Endothelial cell (in vitro differentiated cells): ENCODE measurements around the gene CFAP61. TPM values are rescaled to one million over a fixed set of nuclear protein-coding genes. Genes with fewer than 3 reads are reported as not detected.

Experiments
- DNase-seq: peaks from one replicate; pipeline ENCODE4 v3.0.0; 2021; ENCODE audit warnings: low spot score
- H3K27ac Mint-ChIP-seq: one replicate; pipeline ENCODE4 v1.8.0; 2021; ENCODE audit warnings: mixed read lengths, inconsistent platforms; ENCODE audit not compliant: unreplicated experiment
- H3K27me3 Mint-ChIP-seq: one replicate; pipeline ENCODE4 v1.8.0; 2021; ENCODE audit warnings: mild to moderate bottlenecking, moderate library complexity, mixed read lengths, inconsistent platforms; ENCODE audit not compliant: unreplicated experiment
- H3K36me3 Mint-ChIP-seq: one replicate; pipeline ENCODE4 v1.8.0; 2021; ENCODE audit warnings: mild to moderate bottlenecking, low read depth, mixed read lengths, inconsistent platforms; ENCODE audit not compliant: unreplicated experiment
- H3K4me1 Mint-ChIP-seq: one replicate; pipeline ENCODE4 v1.8.0; 2021; ENCODE audit warnings: mild to moderate bottlenecking, mixed read lengths, inconsistent platforms; ENCODE audit not compliant: unreplicated experiment
- H3K4me3 Mint-ChIP-seq: one replicate; pipeline ENCODE4 v1.8.0; 2021; ENCODE audit warnings: mild to moderate bottlenecking, mixed read lengths, inconsistent platforms; ENCODE audit not compliant: unreplicated experiment
- H3K9me3 Mint-ChIP-seq: one replicate; pipeline ENCODE4 v1.8.0; 2021; ENCODE audit warnings: mixed read lengths, inconsistent platforms; ENCODE audit not compliant: unreplicated experiment
- total RNA-seq: library from RNA; stranded (reverse); fragmentation: NEBNext Ultra II Directional; extraction: Animal tissue kit (Norgen Biotek cat#: 25700); gene quantifications from one replicate; pipeline ENCODE4 v1.2.1, GENCODE V29; 2021; ENCODE audit not compliant: unreplicated experiment
- TF ChIP-seq, protein P1 (sequence below): fragments of 200-600 bp; sonication (generic); IDR thresholded peaks from one replicate; pipeline ENCODE4 v1.5.0; 2021; ENCODE audit warnings: antibody characterized with exemption; ENCODE audit not compliant: unreplicated experiment

The CFAP61 gene
- total RNA-seq, 1 donor from 2014 or later, result not detected

DNA sequence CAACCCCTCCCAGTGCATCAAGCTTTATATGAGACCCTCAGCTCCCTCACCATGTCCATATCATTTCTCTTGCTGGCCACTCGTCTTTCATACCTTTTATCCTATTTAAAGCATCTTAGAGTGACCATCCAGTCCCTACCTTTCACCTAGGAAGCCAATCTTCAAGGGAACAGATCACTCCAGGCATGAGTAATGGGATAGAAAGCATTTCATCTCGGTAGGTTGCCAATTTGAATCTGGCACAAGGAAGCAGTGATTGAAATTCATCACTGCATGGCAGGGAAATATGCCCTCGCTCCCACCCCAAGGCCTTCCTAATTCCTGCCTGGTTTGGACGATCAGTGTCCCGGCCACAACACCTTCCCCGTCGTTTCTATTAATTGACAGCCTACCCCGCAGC is 150.4 kb downstream of the CFAP61 start:
- TF ChIP-seq, protein P1, sequence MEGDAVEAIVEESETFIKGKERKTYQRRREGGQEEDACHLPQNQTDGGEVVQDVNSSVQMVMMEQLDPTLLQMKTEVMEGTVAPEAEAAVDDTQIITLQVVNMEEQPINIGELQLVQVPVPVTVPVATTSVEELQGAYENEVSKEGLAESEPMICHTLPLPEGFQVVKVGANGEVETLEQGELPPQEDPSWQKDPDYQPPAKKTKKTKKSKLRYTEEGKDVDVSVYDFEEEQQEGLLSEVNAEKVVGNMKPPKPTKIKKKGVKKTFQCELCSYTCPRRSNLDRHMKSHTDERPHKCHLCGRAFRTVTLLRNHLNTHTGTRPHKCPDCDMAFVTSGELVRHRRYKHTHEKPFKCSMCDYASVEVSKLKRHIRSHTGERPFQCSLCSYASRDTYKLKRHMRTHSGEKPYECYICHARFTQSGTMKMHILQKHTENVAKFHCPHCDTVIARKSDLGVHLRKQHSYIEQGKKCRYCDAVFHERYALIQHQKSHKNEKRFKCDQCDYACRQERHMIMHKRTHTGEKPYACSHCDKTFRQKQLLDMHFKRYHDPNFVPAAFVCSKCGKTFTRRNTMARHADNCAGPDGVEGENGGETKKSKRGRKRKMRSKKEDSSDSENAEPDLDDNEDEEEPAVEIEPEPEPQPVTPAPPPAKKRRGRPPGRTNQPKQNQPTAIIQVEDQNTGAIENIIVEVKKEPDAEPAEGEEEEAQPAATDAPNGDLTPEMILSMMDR, result no peak
- Mint-ChIP-seq H3K27me3 (no peaks in the 10 kb centered on the region), H3K36me3 (no peaks in the 10 kb centered on the region), H3K27ac (no peak overlapping the region), H3K9me3 (no peaks in the 10 kb centered on the region), H3K4me3 (no peak overlapping the region), H3K4me1 (no peaks in the 10 kb centered on the region)
- no peak for DNase-seq

DNA sequence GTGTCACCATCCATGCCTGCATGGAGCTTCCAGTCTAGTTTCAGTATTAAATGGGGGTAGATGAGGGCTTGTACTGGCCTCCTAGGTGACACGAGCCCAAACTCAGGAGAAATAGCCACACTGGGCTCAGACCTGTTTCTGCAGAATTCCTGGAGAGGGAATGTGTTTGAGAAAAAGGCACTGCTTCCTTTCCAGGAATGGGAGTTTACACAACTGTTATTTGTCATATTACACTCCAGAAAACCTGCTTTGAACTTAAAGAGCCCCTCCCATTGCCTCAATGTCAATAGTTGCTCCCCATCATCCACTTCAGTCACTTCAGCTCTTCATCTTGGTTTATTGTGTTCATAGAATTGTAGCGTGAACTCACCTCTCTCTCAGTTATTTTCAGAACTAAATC is 151.5 kb downstream of the CFAP61 start:
- Mint-ChIP-seq H3K36me3 (no peaks in the 10 kb centered on the region), H3K27me3 (no peaks in the 10 kb centered on the region), H3K9me3 (no peaks in the 10 kb centered on the region), H3K27ac (no peak overlapping the region), H3K4me3 (no peak overlapping the region), H3K4me1 (no peaks in the 10 kb centered on the region)
- TF ChIP-seq, protein P1, result no peak
- no peak for DNase-seq

DNA sequence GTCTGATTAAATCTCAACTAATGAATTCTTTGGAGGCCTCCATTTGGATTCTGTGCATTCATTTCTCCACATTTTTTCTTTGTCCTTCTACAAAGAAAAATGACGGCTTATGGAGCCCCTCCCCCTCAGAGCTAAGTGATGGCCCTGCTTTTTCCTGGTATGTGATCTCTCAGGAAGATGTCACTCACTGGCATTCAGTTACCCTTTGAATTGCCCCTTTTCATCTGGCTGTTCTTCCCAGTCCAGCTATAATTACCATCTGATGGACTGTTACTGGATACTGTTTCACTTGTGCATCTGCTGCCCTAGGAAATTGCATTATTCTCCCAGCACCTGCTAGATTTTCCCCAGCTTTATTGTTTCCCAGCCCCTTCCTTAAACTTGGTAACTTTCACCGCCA is 151.9 kb downstream of the CFAP61 start:
- no peaks in the 10 kb centered on the region for H3K9me3 Mint-ChIP-seq
- H3K36me3 Mint-ChIP-seq, result no peaks in the 10 kb centered on the region
- H3K4me1 Mint-ChIP-seq, result no peaks in the 10 kb centered on the region
- no peak overlapping the region for H3K4me3 Mint-ChIP-seq
- H3K27me3 Mint-ChIP-seq, result no peaks in the 10 kb centered on the region
- TF ChIP-seq, protein P1, result no peak
- H3K27ac Mint-ChIP-seq, result no peak overlapping the region
- no peak for DNase-seq

DNA sequence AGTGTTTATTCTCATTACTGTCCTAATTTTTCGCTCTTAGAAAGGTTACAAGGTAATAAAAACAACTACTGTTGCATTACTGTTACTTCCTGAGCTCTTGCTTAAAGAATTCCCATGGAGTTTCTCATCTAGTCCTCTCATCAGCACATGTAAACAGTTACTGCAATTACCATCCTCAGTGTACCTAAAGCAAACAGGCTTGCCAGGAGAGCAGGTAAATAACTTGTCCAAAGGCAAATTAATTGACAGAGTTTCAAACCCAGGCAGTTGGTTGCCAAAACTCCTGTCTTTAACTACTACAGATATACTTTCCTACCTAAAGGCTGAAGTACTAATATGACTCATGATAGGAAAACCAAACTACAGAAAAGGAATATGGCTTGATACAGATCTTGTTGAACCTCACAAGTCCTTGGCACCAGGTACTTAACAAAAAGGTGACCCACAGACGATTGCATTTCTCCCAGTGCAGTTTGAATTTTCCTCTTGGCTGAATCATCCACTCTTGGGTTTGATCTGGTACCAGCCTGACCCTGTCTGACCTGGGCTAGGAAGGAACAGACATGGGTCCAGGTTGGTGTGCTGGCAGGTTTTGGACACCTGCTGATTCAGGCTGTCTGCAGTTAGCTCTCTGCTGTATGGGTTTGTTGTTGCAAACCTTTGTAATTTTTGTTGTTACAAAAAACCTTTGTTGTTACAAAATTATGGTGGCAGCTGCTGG is 153.0 kb downstream of the CFAP61 start:
- TF ChIP-seq, protein P1, result no peak
- Mint-ChIP-seq H3K36me3 (peaks cover 3% of the 10 kb centered on the region), H3K4me1 (peaks cover 4% of the 10 kb centered on the region), H3K27me3 (no peaks in the 10 kb centered on the region), H3K9me3 (no peaks in the 10 kb centered on the region), H3K27ac (no peak overlapping the region), H3K4me3 (no peak overlapping the region)
- no peak for DNase-seq

DNA sequence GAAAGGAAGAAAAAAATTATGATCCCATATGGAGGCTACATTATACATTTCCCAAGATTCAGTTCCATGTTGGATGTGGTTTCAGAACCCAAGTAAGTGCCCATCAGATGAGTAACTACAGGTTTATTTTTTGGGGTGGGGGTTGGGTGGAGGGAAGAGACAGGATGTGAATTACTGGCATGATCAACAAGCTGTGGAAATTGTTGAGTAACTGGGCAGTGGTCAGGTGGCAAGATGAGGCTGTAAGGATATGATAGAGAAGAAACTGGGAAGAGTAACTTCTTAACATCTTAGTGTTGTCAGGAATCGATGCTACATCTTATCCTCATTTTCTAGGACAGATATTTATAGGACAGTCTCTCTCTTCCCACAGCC is 153.5 kb downstream of the CFAP61 start:
- no peak overlapping the region for H3K27ac Mint-ChIP-seq
- peaks cover 4% of the 10 kb centered on the region for H3K4me1 Mint-ChIP-seq
- TF ChIP-seq, protein P1, result no peak

More for the DNA sequence above, 153.5 kb downstream of the CFAP61 start:
- H3K4me3 Mint-ChIP-seq, result no peak overlapping the region
- no peaks in the 10 kb centered on the region for H3K9me3 Mint-ChIP-seq
- no peaks in the 10 kb centered on the region for H3K27me3 Mint-ChIP-seq
- DNase-seq, result no peak
- peaks cover 4% of the 10 kb centered on the region for H3K36me3 Mint-ChIP-seq
